ENCODE results near the gene CCRL2. TPM values are rescaled to one million over a fixed set of nuclear protein-coding genes. Genes with fewer than 3 reads are reported as not detected.

The CCRL2 gene
- total RNA-seq, 1 donor from 2014 or later, result 28.5 TPM

DNA sequence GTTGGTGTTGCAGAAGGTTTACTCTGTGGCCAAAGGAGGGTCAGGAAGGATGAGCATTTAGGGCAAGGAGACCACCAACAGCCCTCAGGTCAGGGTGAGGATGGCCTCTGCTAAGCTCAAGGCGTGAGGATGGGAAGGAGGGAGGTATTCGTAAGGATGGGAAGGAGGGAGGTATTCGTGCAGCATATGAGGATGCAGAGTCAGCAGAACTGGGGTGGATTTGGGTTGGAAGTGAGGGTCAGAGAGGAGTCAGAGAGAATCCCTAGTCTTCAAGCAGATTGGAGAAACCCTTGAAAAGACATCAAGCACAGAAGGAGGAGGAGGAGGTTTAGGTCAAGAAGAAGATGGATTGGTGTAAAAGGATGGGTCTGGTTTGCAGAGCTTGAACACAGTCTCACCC lies 32.3 kb upstream of the CCRL2 start:
- Histone ChIP-seq H3K27ac (no peak overlapping the region), H3K27me3 (no peaks in the 10 kb centered on the region), H3K9me3 (no peaks in the 10 kb centered on the region), H3K4me1 (peaks cover 19% of the 10 kb centered on the region), H3K36me3 (no peaks in the 10 kb centered on the region), H3K4me3 (no peak overlapping the region)
- TF ChIP-seq, protein P1, sequence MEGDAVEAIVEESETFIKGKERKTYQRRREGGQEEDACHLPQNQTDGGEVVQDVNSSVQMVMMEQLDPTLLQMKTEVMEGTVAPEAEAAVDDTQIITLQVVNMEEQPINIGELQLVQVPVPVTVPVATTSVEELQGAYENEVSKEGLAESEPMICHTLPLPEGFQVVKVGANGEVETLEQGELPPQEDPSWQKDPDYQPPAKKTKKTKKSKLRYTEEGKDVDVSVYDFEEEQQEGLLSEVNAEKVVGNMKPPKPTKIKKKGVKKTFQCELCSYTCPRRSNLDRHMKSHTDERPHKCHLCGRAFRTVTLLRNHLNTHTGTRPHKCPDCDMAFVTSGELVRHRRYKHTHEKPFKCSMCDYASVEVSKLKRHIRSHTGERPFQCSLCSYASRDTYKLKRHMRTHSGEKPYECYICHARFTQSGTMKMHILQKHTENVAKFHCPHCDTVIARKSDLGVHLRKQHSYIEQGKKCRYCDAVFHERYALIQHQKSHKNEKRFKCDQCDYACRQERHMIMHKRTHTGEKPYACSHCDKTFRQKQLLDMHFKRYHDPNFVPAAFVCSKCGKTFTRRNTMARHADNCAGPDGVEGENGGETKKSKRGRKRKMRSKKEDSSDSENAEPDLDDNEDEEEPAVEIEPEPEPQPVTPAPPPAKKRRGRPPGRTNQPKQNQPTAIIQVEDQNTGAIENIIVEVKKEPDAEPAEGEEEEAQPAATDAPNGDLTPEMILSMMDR (IDR thresholded peaks at IDR 0.05), result no peak
- intact Hi-C loops (cut with DNase I), result loop anchor here (10.0 kb wide), 2 partner anchors 100 to 290 kb away; no protein-coding TSS in a partner anchor
- no peak for DNase-seq
- ATAC-seq, result no peak

GRCh38 chr3:46375218-46375617 lies 31.8 kb upstream of the CCRL2 start:
- intact Hi-C loops (cut with DNase I), result loop anchor here (10.0 kb wide), 2 partner anchors 100 to 290 kb away; no protein-coding TSS in a partner anchor

GRCh38 chr3:46375814-46376213 lies 31.2 kb upstream of the CCRL2 start:
- no peak for DNase-seq
- intact Hi-C loops (cut with DNase I), result loop anchor here (10.0 kb wide), 2 partner anchors 101 to 291 kb away; no protein-coding TSS in a partner anchor
- Histone ChIP-seq H3K4me3 (no peak overlapping the region), H3K4me1 (peaks cover 17% of the 10 kb centered on the region), H3K36me3 (no peaks in the 10 kb centered on the region), H3K27ac (no peak overlapping the region), H3K9me3 (no peaks in the 10 kb centered on the region), H3K27me3 (no peaks in the 10 kb centered on the region)
- no peak for ATAC-seq
- TF ChIP-seq, protein P1 (IDR thresholded peaks at IDR 0.05), result no peak

More at GRCh38 chr3:46375218-46375617, 31.8 kb upstream of the CCRL2 start:
- DNase-seq, result no peak
- TF ChIP-seq, protein P1 (IDR thresholded peaks at IDR 0.05), result no peak
- H3K36me3 ChIP-seq, result no peaks in the 10 kb centered on the region
- H3K9me3 ChIP-seq, result no peaks in the 10 kb centered on the region
- no peaks in the 10 kb centered on the region for H3K27me3 ChIP-seq
- H3K4me1 ChIP-seq, result peaks cover 16% of the 10 kb centered on the region
- no peak overlapping the region for H3K4me3 ChIP-seq
- no peak overlapping the region for H3K27ac ChIP-seq
- ATAC-seq, result no peak

- Histone ChIP-seq H3K4me3 (no peak overlapping the region), H3K36me3 (no peaks in the 10 kb centered on the region), H3K27ac (no peak overlapping the region), H3K9me3 (no peaks in the 10 kb centered on the region), H3K27me3 (no peaks in the 10 kb centered on the region), H3K4me1 (peaks cover 26% of the 10 kb centered on the region)
- intact Hi-C loops (cut with DNase I), result loop anchor here (10.0 kb wide), 2 partner anchors 104 to 294 kb away; no protein-coding TSS in a partner anchor
- DNase-seq (peak; percentile 85), ATAC-seq (peak; percentile 83)
- TF ChIP-seq, protein P1 (IDR thresholded peaks at IDR 0.05), result peak; percentile 74
Measured at GRCh38 chr3:46378426-46378942, 28.6 kb upstream of the CCRL2 start.

DNA sequence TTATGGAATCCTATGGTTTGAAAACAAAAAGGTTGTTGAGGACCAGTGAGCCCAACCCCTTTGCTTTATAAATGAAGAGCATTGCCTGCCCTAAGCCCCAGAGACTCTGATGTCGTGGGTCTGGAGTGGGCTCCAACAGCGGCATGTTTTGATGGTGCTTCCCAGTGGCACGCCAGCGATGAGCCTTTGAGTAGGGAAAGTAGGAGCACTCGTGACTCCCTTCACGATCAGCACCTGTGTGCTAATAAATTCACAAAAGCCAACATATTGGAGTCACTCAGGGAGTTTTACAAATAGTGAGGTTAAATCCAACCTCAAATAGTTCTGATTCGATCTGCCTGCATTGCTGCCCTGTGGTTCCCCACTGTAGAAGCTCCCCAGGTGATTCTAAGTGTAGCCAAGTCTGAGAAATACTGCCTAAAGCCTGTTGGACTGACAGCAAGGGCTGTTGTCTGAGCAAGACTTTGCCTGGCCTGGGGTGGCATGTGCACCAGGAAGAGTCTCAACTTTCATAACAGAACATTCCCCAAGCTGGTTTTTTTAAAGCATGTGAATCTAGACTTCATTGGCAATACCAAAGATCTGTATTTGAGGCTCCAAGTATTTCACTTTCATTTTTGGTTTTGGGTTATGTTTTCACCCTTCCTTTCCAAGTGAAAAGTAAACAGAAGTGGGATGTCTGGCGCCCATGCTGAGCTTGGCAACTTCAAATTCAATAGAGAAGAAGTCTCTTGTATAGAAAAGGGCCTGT lies 26.4 kb upstream of the CCRL2 start:
- TF ChIP-seq, protein P1 (IDR thresholded peaks at IDR 0.05), result no peak
- H3K4me1 ChIP-seq, result peaks cover 33% of the 10 kb centered on the region
- H3K36me3 ChIP-seq, result no peaks in the 10 kb centered on the region
- intact Hi-C loops (cut with DNase I), result no loop called here
- ATAC-seq (peak; percentile 48), DNase-seq (no peak)
- no peaks in the 10 kb centered on the region for H3K9me3 ChIP-seq
- H3K27me3 ChIP-seq, result no peaks in the 10 kb centered on the region
- H3K4me3 ChIP-seq, result no peak overlapping the region
- peak overlapping the region; percentile 77 for H3K27ac ChIP-seq

Data from upper lobe of right lung (tissue), 1 donor.